Endothelial cell of umbilical vein (primary cell): ENCODE data around the gene PID1. TPM values are rescaled to one million over a fixed set of nuclear protein-coding genes. Genes with fewer than 3 reads are reported as not detected.

Experiments used
- BruUV-seq: library from RNA; stranded (reverse); fragments of 400-500 nt; replicated peaks from 2 replicates; lab custom pipeline; 2021; lab: Mats Ljungman, UMichigan
- CTCF ChIA-PET: fragments of 300-600, 350-600 bp; sonication (Branson Sonifier 250); formaldehyde crosslinking; loops from one replicate; lab custom pipeline; 2021; ENCODE audit warnings: antibody characterized with exemption, inconsistent platforms; lab: Charles Lee
- POLR2A ChIA-PET: fragments of 300-600, 350-600 bp; sonication (Branson Sonifier 250); formaldehyde crosslinking; loops from one replicate; lab custom pipeline; 2021; ENCODE audit warnings: antibody characterized with exemption, inconsistent platforms; lab: Charles Lee
- DNase-seq: peaks from one replicate; pipeline ENCODE4 v3.0.0-alpha.2; 2011; ENCODE audit warnings: low read depth, low spot score
- FAIRE-seq: peaks from 2 replicates; lab custom pipeline; 2011; peaks lifted over from hg19 to GRCh38; lab: Jason Lieb, UNC
- H2AFZ ChIP-seq: 2 replicates; pipeline ENCODE4 v1.6.0; 2012; ENCODE audit warnings: low read depth, low read length, control low read depth, inconsistent platforms
- H3K27ac ChIP-seq: 2 replicates; pipeline ENCODE4 v1.5.1; 2011; ENCODE audit warnings: low read depth, mild to moderate bottlenecking, control low read depth, low read length, moderate library complexity; ENCODE audit not compliant: insufficient read depth
- H3K27me3 ChIP-seq, 2 experiments: 2 replicates each; pipeline versions ENCODE4 v1.6.0 to v1.6.1; 2011; ENCODE audit warnings: low read length in 2 of 2, mixed read lengths in 1 of 2; ENCODE audit not compliant: control insufficient read depth in 2 of 2, insufficient read depth in 2 of 2
- H3K36me3 ChIP-seq, 2 experiments: 2 replicates in 1 of 2; 3 replicates in 1 of 2; pipeline ENCODE4 v1.5.1; 2011; ENCODE audit warnings: low read length in 2 of 2, mild to moderate bottlenecking in 1 of 2, moderate library complexity in 1 of 2; ENCODE audit not compliant: control insufficient read depth in 2 of 2, insufficient read depth in 2 of 2; ENCODE audit errors: extremely low read depth in 1 of 2
- H3K4me1 ChIP-seq: 3 replicates; pipeline ENCODE4 v1.5.1; 2011; ENCODE audit warnings: mild to moderate bottlenecking, low read length; ENCODE audit not compliant: control insufficient read depth, insufficient read depth; ENCODE audit errors: extremely low read depth
- H3K4me2 ChIP-seq: 2 replicates; pipeline ENCODE4 v1.6.1; 2011; ENCODE audit warnings: low read length, control low read depth, mixed read lengths; ENCODE audit not compliant: insufficient read depth
- H3K4me3 ChIP-seq, 3 experiments: fragments of 200-600 bp in 1 of 3; sonication (generic), shearing (Covaris generic) in 1 of 3; replicated peaks in 1 of 3; 2 replicates each; pipeline ENCODE4 v1.5.1; 2011 to 2016; ENCODE audit warnings: control low read depth in 3 of 3, low read length in 3 of 3, mild to moderate bottlenecking in 2 of 3, inconsistent platforms in 1 of 3, low read depth in 1 of 3, moderate library complexity in 1 of 3; ENCODE audit not compliant: insufficient read depth in 1 of 3
- H3K79me2 ChIP-seq: 2 replicates; pipeline ENCODE4 v1.6.0; 2012; ENCODE audit warnings: low read length, inconsistent platforms; ENCODE audit not compliant: control insufficient read depth, insufficient read depth
- H3K9ac ChIP-seq: replicated peaks from 2 replicates; pipeline ENCODE3; 2011; ENCODE audit warnings: low read length, control low read depth; ENCODE audit not compliant: insufficient read depth; ENCODE audit errors: extremely low read depth
- H3K9me1 ChIP-seq: replicated peaks from 3 replicates; pipeline ENCODE4 v1.6.0; 2011; ENCODE audit warnings: mild to moderate bottlenecking, low read length; ENCODE audit not compliant: control insufficient read depth, insufficient read depth; ENCODE audit errors: extremely low read depth
- H3K9me3 ChIP-seq: replicated peaks from 2 replicates; pipeline ENCODE4 v1.5.1; 2012; ENCODE audit warnings: low read length, inconsistent platforms; ENCODE audit not compliant: control insufficient read depth, insufficient read depth
- H4K20me1 ChIP-seq: replicated peaks from 2 replicates; pipeline ENCODE3; 2011; ENCODE audit warnings: mild to moderate bottlenecking, low read length; ENCODE audit not compliant: control insufficient read depth, insufficient read depth; ENCODE audit errors: extremely low read depth
- CTCF ChIP-seq, 2 donors: IDR thresholded peaks; 1 replicate in 1 of 2; 2 replicates in 1 of 2; pipeline ENCODE4 v1.5.1; 2011; ENCODE audit warnings: low read length in 2 of 2, mild to moderate bottlenecking in 2 of 2, moderate library complexity in 2 of 2, control low read depth in 1 of 2, inconsistent platforms in 1 of 2, low read depth in 1 of 2; ENCODE audit not compliant: insufficient read depth in 1 of 2; ENCODE audit errors: extremely low read depth in 1 of 2
- EZH2 ChIP-seq: IDR thresholded peaks from 2 replicates; pipeline ENCODE4 v1.6.1; 2012; ENCODE audit warnings: borderline replicate concordance, low read depth, mild to moderate bottlenecking, moderate library complexity, low read length, inconsistent platforms; ENCODE audit not compliant: severe bottlenecking
- FOS ChIP-seq: IDR thresholded peaks from 2 replicates; pipeline ENCODE4 v1.6.1; 2011; ENCODE audit warnings: mild to moderate bottlenecking, low read length, moderate library complexity, borderline replicate concordance; ENCODE audit not compliant: insufficient read depth
- GATA2 ChIP-seq: IDR thresholded peaks from 2 replicates; pipeline ENCODE4 v1.7.0; 2011; ENCODE audit warnings: low read depth, mild to moderate bottlenecking, moderate library complexity, mixed read lengths, low read length; ENCODE audit not compliant: insufficient read length, insufficient read depth
- JUN ChIP-seq: IDR thresholded peaks from 2 replicates; pipeline ENCODE4 v1.6.1; 2011; ENCODE audit warnings: borderline replicate concordance, low read depth; ENCODE audit not compliant: insufficient read length, insufficient read depth
- MAX ChIP-seq: IDR thresholded peaks from 2 replicates; pipeline ENCODE4 v1.6.1; 2011; ENCODE audit not compliant: insufficient read depth, insufficient read length
- MYC ChIP-seq: IDR thresholded peaks from one replicate; pipeline ENCODE4 v1.6.1; 2011; ENCODE audit warnings: mild to moderate bottlenecking, low read depth, low read length
- POLR2A ChIP-seq: IDR thresholded peaks from 2 replicates; pipeline ENCODE4 v1.6.1; 2012; ENCODE audit warnings: low read depth, mild to moderate bottlenecking, control low read depth, low read length
- POLR2AphosphoS5 ChIP-seq: IDR thresholded peaks from 2 replicates; pipeline ENCODE4 v1.6.1; 2012; ENCODE audit warnings: low read depth, mild to moderate bottlenecking, control low read depth, low read length, moderate library complexity; ENCODE audit not compliant: insufficient read depth
- dilution Hi-C: fragments of 300-500 bp; cut with MboI; formaldehyde crosslinking; loops from one replicate; pipeline ENCODE4 v1.15.0; 2019; ENCODE audit warnings: low sequenced_read_pairs; ENCODE audit not compliant: extremely low pct_ligation_motif_present
- intact Hi-C: fragments of 100-400 bp; cut with micrococcal nuclease; formaldehyde crosslinking; loops from one replicate; pipeline ENCODE4 v1.10.0; 2022
- polyA plus RNA-seq, 4 experiments: library from polyadenylated mRNA; depleted of rRNA in 3 of 4; stranded (reverse) in 3 of 4; unstranded in 1 of 4; fragments of >200 nt; gene quantifications; 2 replicates each; pipeline versions ENCODE4 v1.2.1 to v1.2.3, GENCODE V29; 2011 to 2012; ENCODE audit warnings: missing spikeins in 1 of 4
- total RNA-seq: library from RNA; stranded (reverse); gene quantifications from 2 replicates; pipeline ENCODE4 v1.2.3, GENCODE V29; 2021

PID1 gene
- total and polyA plus RNA-seq, 2 donors (not counting 3 experiments of a cell fraction or from before 2014, with no cell fraction given) = not detected

GRCh38 chr2:229083606-229084340 is 187.3 kb downstream of the PID1 start:
- ChIA-PET POLR2A (no interaction called here), CTCF (no interaction called here)
- Histone ChIP-seq H2AFZ (no peak overlapping the region), H3K4me2 (no peak overlapping the region), H3K27me3 (no peaks in the 10 kb centered on the region), H3K9me3 (peaks cover 4% of the 10 kb centered on the region), H3K4me3 (no peak overlapping the region), H3K79me2 (no peaks in the 10 kb centered on the region), H3K9me1 (no peaks in the 10 kb centered on the region), H3K27ac (no peak overlapping the region), H4K20me1 (no peaks in the 10 kb centered on the region), H3K4me1 (no peaks in the 10 kb centered on the region), H3K9ac (no peak overlapping the region), H3K36me3 (no peaks in the 10 kb centered on the region)
- DNase-seq (no peak), FAIRE-seq (no peak)
- intact Hi-C loops = no loop called here
- no TSS peak for BruUV-seq
- no peak for TF ChIP-seq MAX
- no peak for TF ChIP-seq FOS
- TF ChIP-seq POLR2A = no peak
- no peak for TF ChIP-seq CTCF (IDR thresholded peaks at IDR 0.05; ENCODE audit: extremely low read depth in 1 of 2, insufficient read depth in 1 of 2, low read depth in 1 of 2, low read length in 2 of 2)
- no peak for TF ChIP-seq GATA2
- TF ChIP-seq MYC = no peak
- TF ChIP-seq POLR2AphosphoS5 = no peak
- no peak for TF ChIP-seq EZH2
- no peak for TF ChIP-seq JUN
- dilution Hi-C loops = no loop called here
